ENCODE results near the gene MRM2.

Gene MRM2

DNA sequence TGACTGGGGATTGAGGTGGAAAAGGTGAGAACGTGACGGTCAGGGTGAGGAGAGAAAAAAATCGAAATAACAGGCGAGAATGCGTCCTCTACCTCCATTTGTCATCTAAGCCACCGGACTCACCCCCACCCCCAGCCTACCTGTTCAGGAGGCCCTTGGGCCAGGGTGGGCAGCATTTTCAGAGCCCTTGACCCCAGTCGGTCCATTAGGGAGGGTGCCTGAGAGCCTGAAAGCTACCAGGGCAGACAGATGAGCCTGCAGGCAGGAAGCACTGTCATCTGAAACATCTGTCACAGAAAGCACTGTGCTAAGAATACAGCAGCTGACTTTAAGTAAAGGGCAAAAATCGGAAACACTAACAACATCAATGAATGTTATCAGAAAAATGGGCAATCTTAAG lies 56.3 kb downstream of the MRM2 start:
- no peak for DNase-seq
- no peak overlapping the region for H3K4me3 ChIP-seq (ENCODE audit: low read depth, low read length)
- H3K27ac ChIP-seq, result no peak overlapping the region
- no peaks in the 10 kb centered on the region for H3K27me3 ChIP-seq (replicated peaks)
- in situ Hi-C loops (cut with HindIII; ENCODE audit: low pct_ligation_motif_present, low sequenced_read_pairs), result no loop called here
- TF ChIP-seq, protein P1, sequence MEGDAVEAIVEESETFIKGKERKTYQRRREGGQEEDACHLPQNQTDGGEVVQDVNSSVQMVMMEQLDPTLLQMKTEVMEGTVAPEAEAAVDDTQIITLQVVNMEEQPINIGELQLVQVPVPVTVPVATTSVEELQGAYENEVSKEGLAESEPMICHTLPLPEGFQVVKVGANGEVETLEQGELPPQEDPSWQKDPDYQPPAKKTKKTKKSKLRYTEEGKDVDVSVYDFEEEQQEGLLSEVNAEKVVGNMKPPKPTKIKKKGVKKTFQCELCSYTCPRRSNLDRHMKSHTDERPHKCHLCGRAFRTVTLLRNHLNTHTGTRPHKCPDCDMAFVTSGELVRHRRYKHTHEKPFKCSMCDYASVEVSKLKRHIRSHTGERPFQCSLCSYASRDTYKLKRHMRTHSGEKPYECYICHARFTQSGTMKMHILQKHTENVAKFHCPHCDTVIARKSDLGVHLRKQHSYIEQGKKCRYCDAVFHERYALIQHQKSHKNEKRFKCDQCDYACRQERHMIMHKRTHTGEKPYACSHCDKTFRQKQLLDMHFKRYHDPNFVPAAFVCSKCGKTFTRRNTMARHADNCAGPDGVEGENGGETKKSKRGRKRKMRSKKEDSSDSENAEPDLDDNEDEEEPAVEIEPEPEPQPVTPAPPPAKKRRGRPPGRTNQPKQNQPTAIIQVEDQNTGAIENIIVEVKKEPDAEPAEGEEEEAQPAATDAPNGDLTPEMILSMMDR (IDR thresholded peaks at IDR 0.05; ENCODE audit: low read depth, low read length, missing control alignments), result no peak
- H3K36me3 ChIP-seq (replicated peaks), result no peaks in the 10 kb centered on the region
